HG03060 (cell line): ENCODE results near the gene DNAH17.

Experiments
- ATAC-seq: cut with Tn5 transposase; IDR thresholded peaks from one replicate; pipeline ENCODE4 v1.9.1; 2021; ENCODE audit warnings: low read depth, moderate number of reproducible peaks; ENCODE audit not compliant: unreplicated experiment

DNAH17 gene

DNA sequence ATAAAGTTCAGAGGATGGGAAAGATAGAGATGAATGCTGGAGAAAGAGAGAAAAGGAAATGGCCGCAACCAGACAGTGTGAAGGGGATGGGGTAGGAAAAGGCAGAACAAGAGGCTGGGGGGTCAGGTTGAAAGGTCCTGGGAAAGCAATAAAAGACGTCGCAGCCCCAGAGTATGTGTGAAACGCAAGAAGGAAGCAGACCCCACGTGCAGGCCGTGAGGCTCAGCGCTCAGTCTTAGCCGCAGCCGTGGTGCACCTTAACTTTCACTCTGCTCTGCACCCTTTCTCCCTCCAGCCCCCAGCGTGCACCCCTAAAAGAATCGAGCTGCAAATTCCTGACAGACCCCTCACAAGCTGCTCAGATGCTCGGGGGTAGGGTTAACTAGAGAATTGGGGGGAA is 1.9 kb downstream of the DNAH17 start:
- no peak for ATAC-seq

- no peak for ATAC-seq
These were observed 3.2 kb downstream of the DNAH17 start for GRCh38 chr17:78573955-78574354.

DNA sequence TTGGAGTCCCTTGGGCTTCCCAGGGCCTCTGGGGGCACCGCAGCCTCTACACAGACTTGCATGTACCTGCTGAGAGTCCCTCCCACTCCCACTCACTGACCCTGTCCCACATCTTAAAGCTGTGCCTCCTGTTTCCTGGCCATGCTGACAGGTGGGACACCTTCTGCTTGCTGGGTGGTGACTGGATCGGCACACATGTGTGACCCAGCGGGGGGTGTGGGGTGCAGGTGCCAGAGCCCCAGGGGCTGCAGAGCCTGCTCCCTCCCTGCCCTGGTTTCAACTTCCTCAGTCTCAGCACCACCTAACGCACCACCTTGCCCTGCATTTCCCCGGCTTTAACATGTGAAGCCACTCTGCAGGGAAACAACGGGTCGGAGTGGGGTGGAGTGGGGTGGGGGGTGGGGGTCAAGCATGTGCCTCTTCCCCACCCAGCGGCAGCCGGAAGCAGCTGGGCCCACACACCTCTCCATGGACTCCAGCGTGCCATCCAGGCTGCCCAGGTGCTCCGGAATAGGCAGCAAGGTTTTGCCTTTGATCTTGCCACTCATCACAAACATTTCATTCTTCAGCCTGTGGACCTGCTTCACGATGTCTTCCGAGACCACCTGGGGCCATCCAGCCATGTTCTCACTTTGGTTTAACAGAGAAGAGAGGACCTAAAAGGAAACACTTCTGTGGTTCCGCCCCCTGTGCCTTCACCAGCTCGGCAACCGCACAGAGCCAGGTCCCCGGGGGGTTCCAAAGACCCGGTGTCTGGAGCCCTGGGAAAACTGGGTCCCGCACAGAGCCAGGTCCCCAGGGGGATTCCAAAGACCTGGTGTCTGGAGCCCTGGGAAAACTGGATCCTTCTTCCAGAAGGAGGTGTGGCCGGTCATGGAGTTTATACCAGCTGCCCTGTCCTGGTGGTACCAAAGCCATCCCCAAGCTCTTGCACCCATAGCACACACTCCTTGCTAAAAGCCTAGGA is 4.7 kb downstream of the DNAH17 start:
- ATAC-seq, result no peak

- no peak for ATAC-seq
These were observed 5.9 kb downstream of the DNAH17 start for GRCh38 chr17:78571329-78571728.

DNA sequence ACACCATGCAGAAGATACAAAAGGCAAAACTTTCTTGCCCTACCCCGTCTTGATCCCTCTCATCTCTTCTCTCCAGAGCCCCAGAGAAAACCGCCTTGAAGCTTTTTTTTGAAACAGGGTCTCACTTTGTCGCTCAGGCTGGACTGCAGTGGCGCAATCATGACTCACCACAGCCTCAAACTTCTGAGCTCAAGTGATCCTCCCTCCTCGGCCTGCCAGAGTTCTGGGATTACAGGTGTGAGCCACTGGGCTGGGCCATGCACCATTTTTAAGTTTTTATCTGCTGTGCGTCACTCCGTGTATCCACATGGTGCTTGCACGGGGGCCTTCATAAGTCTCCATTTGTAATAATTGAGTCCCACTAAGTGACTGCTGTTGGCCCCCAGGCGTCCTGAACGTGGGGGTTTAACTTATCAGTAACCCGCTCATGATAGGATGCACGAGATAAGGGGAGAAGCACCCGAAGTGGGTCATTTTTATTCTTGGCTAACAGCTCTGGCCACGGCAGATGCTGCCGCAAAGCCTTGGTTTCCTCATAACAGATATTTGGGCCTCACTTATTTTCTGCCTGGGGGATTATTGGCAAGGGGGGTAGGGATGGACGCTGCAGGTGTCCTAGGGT is 8.6 kb downstream of the DNAH17 start:
- no peak for ATAC-seq

DNA sequence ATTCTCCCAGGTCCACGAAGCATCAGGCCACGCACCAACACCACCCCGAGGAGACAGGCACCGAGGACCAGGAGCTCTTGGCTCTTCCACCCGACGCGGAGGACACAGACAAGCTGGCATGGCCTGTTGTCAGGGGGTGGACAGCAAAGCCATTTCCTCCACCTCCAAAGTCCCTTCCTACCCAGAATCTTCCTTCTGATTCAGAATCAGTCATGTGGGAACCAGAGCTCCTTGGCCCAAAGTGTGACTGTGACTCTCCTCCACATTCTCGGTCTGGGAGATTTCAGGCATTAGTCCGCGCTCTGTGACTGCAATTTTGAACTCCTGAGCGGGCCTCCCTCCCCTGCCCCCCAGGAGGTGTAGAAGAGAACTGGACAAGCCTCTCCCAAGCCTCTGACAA is 9.2 kb downstream of the DNAH17 start:
- no peak for ATAC-seq

GRCh38 chr17:78566947-78567346 is 10.2 kb downstream of the DNAH17 start:
- ATAC-seq, result no peak

GRCh38 chr17:78563189-78564145 is 13.7 kb downstream of the DNAH17 start:
- ATAC-seq, result no peak

GRCh38 chr17:78562734-78563133 is 14.5 kb downstream of the DNAH17 start:
- ATAC-seq, result no peak

GRCh38 chr17:78561166-78561565 is 16.0 kb downstream of the DNAH17 start:
- no peak for ATAC-seq

DNA sequence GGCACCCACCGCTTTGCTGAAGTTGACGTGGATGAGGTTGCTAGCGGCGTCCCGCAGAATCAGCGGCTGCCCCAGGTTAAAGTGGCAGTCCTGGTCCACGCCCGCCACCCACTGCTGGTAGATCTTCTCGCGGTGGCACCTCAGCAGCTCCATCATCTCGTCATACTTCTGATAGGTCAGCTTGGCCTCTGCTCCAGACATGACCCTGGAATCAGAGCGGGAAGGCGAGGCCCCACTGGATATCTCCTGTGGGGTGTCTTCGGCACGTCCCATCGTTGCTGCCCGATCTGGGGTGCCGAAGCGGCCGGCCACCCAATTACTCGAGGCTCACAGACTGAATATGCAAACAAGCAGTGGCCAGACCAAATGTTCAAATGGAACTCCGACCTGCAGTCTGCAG is 16.5 kb downstream of the DNAH17 start:
- no peak for ATAC-seq

- no peak for ATAC-seq
These were observed 17.3 kb downstream of the DNAH17 start for GRCh38 chr17:78559749-78560368.

GRCh38 chr17:78558989-78559388 is 18.2 kb downstream of the DNAH17 start:
- no peak for ATAC-seq

GRCh38 chr17:78558181-78558850 is 18.9 kb downstream of the DNAH17 start:
- ATAC-seq, result no peak

- ATAC-seq, result no peak
These were observed 19.6 kb downstream of the DNAH17 start for GRCh38 chr17:78557598-78558039.

DNA sequence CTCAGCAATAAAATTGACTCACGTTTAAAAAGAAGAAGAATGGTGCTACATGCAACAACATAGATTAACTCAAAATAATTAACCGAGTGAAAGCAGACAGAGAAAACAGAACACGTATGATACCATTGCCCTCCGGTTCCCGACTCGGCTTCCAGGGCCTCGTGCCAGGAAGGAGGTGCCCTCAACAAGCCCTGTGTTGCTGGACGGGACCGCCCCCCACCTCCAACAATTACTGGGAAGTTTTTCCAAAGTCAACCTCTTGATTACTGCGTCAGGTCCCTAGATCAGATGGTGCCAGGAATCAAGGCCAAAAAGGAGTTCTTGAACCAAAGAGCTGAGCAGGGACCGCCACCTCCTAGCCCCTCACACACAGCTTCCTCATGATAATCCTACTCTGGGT is 20.4 kb downstream of the DNAH17 start:
- no peak for ATAC-seq

DNA sequence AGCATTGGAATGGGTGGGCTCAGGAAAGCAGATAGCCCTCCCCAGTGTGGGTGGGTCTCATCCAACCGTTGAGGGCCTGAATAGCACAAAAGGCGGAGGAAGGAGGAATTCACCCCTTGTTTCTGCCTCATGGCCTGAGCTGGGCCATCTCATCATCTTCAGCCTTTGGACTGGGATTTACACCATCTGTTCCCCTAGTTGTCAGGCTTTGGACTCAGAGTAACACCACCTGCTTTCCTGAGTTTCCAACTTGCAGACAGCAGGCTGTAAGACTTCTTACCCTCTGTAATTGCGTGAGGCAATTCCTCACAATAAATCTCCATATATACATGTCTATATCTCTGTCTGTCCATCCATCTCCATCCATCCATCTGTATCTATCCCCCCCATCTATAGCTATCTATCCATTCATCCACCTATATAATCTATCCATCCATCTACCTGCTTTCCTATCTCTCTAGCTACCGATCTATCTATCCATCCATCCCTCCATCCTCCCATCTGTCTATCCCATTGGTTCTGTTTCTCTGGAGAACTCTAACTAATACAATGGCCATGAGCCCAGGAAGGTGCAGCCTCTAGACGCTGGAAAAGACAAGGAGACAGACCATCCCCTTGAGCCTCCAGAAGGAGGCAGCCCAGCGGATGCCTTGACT is 21.3 kb downstream of the DNAH17 start:
- no peak for ATAC-seq

GRCh38 chr17:78550464-78550863 is 26.7 kb downstream of the DNAH17 start:
- no peak for ATAC-seq

DNA sequence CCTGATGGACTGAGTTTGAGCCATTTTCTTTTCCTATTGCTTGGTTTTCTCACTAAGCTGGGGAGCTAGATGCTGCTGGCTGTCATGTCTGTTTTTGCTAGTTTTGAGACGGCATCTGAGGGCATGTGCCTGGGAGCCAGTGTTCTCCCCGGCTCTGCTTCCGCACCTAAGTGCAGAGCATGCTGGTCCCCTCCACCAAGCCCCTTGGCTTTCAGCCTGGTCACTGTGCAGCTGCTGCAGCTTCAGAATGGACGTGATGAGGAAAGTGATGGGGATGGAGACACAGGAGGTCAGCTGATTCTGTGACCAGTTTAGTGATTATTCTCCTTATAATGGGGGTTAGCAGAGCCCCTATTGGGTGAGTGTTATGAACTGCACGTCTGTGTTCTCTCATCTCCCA is 28.5 kb downstream of the DNAH17 start:
- ATAC-seq, result no peak
